GM10847 (cell line): ENCODE data around the gene RILPL1.

Source experiments
- POLR2A ChIP-seq: IDR thresholded peaks from 2 replicates; pipeline ENCODE4 v1.6.1; 2011; ENCODE audit not compliant: insufficient read length; ENCODE audit errors: extremely low read depth

RILPL1 gene

GRCh38 chr12:123446333-123446713 lies 87.2 kb downstream of the RILPL1 start:
- no peak for TF ChIP-seq POLR2A

DNA sequence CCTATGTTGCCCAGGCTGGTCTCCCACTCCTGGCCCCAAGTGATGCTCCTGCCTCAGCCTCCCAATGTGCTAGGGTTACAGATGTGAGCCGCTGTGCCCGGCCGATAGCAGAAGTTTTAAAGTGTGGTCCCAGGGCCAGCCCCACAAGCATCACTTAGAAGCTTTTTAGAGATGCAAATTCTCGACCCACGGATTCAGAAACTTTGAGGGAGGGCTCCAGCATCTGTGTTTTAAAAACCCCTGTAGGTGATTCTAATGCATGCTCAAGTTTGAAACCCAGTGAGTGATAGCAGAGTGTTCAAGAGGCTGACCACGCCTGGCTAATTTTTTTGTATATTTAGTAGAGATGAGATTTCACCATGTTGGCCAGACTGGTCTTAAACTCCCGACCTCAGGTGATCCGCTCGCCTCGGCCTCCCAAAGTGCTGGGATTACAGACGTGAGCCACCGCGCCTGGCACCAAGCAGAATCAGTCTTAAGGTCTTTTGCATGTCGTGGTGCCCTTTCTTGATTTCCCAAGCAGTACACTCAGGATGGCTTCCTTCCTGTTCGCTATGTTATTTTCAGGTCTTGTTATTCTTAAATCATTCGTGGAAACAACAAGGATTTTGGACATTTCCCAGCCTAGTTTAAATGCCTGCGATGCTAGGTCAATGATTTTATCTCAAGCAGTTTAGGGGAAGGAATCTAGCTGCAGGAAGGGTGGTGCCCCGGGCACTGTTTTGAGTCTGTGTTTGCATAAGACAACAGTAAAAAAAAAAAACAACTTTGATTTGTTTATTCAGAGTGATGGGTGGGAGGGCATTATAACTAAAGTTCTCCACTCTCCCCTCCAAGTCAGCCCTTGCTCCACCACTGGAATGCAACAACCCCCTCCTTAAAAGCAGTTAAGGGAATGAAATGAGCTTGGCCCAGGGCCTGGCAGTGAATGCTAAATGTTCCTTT lies 87.9 kb downstream of the RILPL1 start:
- TF ChIP-seq POLR2A, result no peak

GRCh38 chr12:123444092-123445026 lies 89.2 kb downstream of the RILPL1 start:
- TF ChIP-seq POLR2A, result no peak

GRCh38 chr12:123442774-123443173 lies 90.7 kb downstream of the RILPL1 start:
- TF ChIP-seq POLR2A, result no peak

- TF ChIP-seq POLR2A, result no peak
Measured at GRCh38 chr12:123441523-123442164, 91.9 kb downstream of the RILPL1 start.

DNA sequence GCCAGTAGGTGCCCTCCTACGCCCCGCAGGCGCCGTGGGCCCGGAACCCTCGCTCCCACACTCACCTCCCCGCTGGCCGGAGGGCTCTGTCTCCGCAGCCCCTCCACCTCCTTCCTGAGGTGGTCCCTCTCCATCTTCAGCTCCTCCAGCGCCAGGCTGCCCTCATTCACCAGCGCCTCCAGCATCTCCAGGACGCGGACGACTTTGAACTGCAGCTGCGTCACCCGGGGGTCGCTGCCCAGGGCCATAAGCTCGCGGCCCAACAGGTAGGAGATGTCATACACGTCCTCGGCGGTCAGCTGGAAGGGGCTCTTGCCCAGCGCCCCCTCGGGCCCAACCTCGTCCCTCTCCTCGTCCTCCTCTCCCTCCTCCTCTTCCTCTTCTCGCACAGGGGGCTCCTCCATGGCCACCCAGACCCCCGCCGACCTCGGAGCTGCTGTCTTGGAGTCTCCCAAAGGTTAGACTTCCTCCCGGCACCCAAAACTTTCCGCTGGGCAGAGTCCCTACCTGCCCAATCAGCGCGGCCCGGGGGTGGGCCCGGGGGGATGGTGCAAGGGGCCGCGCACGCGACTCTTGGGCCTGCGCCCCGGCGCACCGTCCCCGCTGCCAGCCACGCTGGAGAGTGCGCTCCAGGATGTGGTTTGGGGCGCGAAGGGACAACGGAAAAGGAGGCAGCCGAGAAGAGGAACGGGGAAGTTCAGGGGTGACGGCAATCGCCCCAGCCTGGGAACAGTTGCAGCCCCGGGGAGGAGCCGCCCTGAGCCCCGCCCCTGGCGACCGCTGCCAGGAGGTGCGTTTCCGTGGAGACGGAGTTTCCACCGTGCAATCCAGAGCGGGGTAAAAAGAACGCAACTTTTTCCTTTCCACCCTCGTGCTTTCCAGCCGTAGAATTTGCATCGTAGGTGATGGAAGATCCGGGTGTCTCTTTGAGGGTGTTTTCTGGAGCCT lies 97.2 kb downstream of the RILPL1 start, which contains the start of gene RILPL2:
RILPL2 (minus strand) TSS at position 668 of the 948 bp plus-strand sequence; CDS start at position 404, 264 bp downstream.
- peak; percentile 40 for TF ChIP-seq POLR2A

DNA sequence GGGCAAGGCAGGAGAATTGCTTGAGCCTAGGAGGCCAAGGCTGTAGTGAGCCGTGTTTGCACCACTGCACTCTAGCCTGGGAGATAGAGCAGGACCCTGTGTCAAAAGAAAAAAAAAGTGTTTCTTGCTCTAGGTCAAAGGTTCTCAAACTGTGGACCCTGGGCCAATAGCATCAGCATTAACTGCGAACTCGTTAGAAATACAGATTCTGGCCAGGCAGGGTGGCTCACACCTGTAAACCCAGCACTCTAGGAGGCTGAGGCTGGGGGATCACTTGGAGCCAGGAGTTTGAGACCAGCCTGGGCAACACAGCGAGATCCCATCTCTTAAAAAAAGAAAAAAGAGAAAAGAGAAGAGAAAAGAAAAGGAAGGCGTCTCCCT lies 97.9 kb downstream of the RILPL1 start:
- TF ChIP-seq POLR2A, result no peak

DNA sequence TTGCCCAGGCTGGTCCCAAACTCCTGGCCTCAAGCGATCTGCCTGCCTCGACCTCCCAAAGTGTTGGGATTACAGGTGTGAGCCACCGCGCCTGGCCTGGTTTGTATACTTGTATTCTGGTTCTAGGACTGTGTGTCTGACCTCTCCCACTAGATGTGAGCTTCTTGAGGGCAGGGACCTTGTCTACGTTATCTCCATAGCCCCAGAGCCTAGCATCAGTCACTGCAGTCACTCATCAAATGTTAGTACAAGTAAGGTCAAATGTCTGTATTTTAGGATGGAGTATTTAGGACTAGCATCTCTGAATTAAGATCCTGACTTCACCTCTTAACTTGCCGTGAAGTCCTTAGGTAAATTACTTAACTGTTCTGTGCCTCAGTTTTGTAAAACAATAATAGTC lies 99.9 kb downstream of the RILPL1 start:
- TF ChIP-seq POLR2A, result no peak

DNA sequence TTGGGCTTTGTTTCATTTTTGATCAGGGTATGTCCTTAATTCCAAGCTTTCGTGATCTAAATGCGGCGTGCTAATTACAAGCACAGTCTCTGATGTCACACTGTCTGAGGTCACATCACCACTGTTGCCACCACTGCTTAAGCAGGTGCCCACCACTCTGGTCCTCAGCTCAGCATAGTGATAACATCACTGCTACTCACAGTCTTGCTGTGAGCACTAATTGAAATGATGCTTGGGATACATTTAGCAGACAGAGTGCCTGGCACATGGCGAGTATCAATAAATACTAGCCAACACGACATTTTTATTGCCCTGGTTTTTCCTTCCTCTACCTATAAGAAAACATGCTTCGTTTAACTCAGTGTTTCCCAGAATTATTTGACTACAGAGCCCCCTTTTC lies 104.9 kb downstream of the RILPL1 start:
- no peak for TF ChIP-seq POLR2A

DNA sequence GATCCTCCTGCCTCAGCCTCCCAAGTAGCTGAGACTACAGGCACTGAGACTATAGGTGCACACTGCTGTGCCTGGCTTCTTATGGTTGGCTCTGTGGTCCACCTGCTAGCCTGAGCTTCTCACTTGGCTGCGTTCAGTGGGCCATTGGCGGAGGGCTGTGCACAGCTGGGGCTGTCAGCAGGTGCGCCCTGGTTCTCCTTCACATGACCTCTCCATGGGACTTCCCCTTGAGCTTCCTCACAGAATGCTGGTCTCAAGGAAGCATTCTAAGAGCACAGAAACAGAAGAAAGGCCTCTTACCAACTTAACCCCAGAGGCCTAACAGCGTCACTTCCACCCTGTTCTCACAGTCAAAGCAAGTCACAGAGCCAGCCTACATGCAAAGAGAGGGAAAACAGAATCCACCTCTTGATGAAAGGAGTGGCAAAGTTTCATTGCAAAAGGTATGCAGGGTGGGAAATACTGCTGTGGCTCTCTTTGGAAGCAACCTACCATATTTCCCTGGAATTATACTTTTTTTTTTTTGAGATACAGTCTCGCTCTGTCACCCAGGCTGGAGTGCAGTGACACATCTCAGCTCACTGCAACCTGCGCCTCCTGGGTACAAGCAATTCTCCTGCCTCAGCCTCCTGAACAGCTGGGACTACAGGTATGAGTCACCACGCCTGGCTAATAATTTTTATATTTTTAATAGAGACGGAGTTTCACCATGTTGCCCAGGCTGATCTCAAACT lies 106.3 kb downstream of the RILPL1 start:
- peak; percentile 19 for TF ChIP-seq POLR2A

DNA sequence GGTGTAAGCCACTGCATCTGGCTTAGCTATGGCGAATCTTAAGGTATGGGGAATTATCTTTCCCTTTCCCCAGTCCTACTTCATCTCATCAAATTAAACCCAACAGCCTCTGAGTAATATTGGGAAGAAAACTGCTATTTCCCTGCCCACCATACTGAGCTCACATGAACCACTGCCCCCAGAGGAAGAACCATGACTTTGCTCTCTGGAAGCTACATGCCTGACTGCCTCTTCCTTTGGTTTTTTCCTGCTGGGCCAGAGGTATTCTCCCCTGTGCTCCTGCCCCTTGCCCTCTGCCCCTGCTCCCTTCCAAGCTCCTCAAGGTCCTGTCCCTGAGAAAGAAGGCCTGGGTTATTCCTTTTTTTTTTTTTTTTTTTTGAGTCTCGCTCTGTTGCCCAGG lies 112.2 kb downstream of the RILPL1 start:
- no peak for TF ChIP-seq POLR2A
